H1 (cell line): Measurements from ENCODE around the gene PPP2R2D. TPM values are rescaled to one million over a fixed set of nuclear protein-coding genes. Genes with fewer than 3 reads are reported as not detected.

Source experiments
- CTCF ChIA-PET: fragments of 300-600 bp; sonication (Branson Sonifier 250); formaldehyde crosslinking; loops from one replicate; lab custom pipeline; 2021; ENCODE audit not compliant: partially characterized antibody; lab: Charles Lee
- POLR2A ChIA-PET: fragments of 300-600 bp; sonication (Branson Sonifier 250); formaldehyde crosslinking; loops from one replicate; lab custom pipeline; 2021; ENCODE audit warnings: inconsistent platforms; ENCODE audit not compliant: partially characterized antibody; lab: Charles Lee
- DNase-seq, 2 experiments: peaks; one replicate each; pipeline versions ENCODE4 v3.0.0 to v3.0.0-alpha.2; 2010 to 2022; ENCODE audit warnings: low spot score in 2 of 2, low read depth in 1 of 2, mixed read lengths in 1 of 2
- FAIRE-seq: peaks from 2 replicates; lab custom pipeline; 2011; peaks lifted over from hg19 to GRCh38; lab: Jason Lieb, UNC
- H2AFZ ChIP-seq: 2 replicates; pipeline ENCODE4 v1.8.1; 2012; ENCODE audit warnings: low read length, inconsistent platforms
- H2AK5ac ChIP-seq: 2 replicates; pipeline ENCODE4 v1.6.1; 2013; ENCODE audit warnings: low read depth, low read length
- H2BK120ac ChIP-seq: replicated peaks from 2 replicates; pipeline ENCODE3; 2013; ENCODE audit warnings: low read depth, low read length, inconsistent platforms
- H2BK12ac ChIP-seq: 2 replicates; pipeline ENCODE4 v1.6.1; 2013; ENCODE audit warnings: low read depth, low read length
- H2BK15ac ChIP-seq: 2 replicates; pipeline ENCODE4 v1.6.1; 2013; ENCODE audit warnings: low read length
- H2BK20ac ChIP-seq: 2 replicates; pipeline ENCODE4 v1.6.1; 2013; ENCODE audit warnings: low read length
- H2BK5ac ChIP-seq: 2 replicates; pipeline ENCODE4 v1.6.1; 2013; ENCODE audit warnings: low read depth, low read length
- H3K14ac ChIP-seq: 2 replicates; pipeline ENCODE4 v1.6.1; 2013; ENCODE audit warnings: inconsistent platforms; ENCODE audit not compliant: insufficient read length
- H3K18ac ChIP-seq: 2 replicates; pipeline ENCODE4 v1.6.1; 2013; ENCODE audit warnings: low read length; ENCODE audit errors: extremely low read depth
- H3K23ac ChIP-seq: 2 replicates; pipeline ENCODE4 v1.6.1; 2013; ENCODE audit warnings: inconsistent platforms; ENCODE audit not compliant: insufficient read length
- H3K23me2 ChIP-seq: 2 replicates; pipeline ENCODE4 v1.6.1; 2013; ENCODE audit warnings: low read depth, low read length
- H3K27ac ChIP-seq: 2 replicates; pipeline ENCODE4 v1.6.1; 2011; ENCODE audit warnings: low read depth, low read length, inconsistent platforms
- H3K27me3 ChIP-seq, 4 experiments: replicated peaks in 1 of 4; 1 replicate in 1 of 4; 2 replicates in 3 of 4; pipeline versions ENCODE4 v1.6.1 to v1.8.1; 2011 to 2013; ENCODE audit warnings: low read length in 3 of 4, mild to moderate bottlenecking in 3 of 4, inconsistent platforms in 2 of 4, mixed read lengths in 2 of 4, moderate library complexity in 1 of 4; ENCODE audit not compliant: control insufficient read depth in 3 of 4, insufficient read depth in 3 of 4; ENCODE audit errors: extremely low read depth in 1 of 4
- H3K36me3 ChIP-seq, 4 experiments: 2 replicates each; pipeline versions ENCODE4 v1.6.1 to v1.8.1; 2011 to 2013; ENCODE audit warnings: mild to moderate bottlenecking in 4 of 4, low read length in 3 of 4, moderate library complexity in 2 of 4, control low read depth in 1 of 4, inconsistent platforms in 1 of 4; ENCODE audit not compliant: insufficient read depth in 4 of 4, control insufficient read depth in 2 of 4
- H3K4ac ChIP-seq: replicated peaks from 2 replicates; pipeline ENCODE3; 2013; ENCODE audit warnings: low read length, low read depth, mixed read lengths, inconsistent platforms; ENCODE audit not compliant: insufficient read length
- H3K4me1 ChIP-seq, 4 experiments: replicated peaks in 1 of 4; 1 replicate in 1 of 4; 2 replicates in 3 of 4; pipeline versions ENCODE4 v1.6.1 to v1.8.1; 2011 to 2013; ENCODE audit warnings: low read length in 3 of 4, inconsistent platforms in 2 of 4, mixed read lengths in 1 of 4; ENCODE audit not compliant: insufficient read depth in 4 of 4, control insufficient read depth in 3 of 4
- H3K4me2 ChIP-seq, 2 experiments: 2 replicates each; pipeline versions ENCODE4 v1.6.1 to v1.8.1; 2011 to 2013; ENCODE audit warnings: low read depth in 2 of 2, low read length in 2 of 2, control low read depth in 1 of 2, inconsistent platforms in 1 of 2, mild to moderate bottlenecking in 1 of 2; ENCODE audit not compliant: insufficient read depth in 1 of 2
- H3K4me3 ChIP-seq, 4 experiments: fragments of 200-600, 300-600 bp in 1 of 4; sonication (generic), shearing (Covaris generic), sonication (Bioruptor Twin) in 1 of 4; 2 replicates each; pipeline versions ENCODE4 v1.5.1 to v1.8.1; 2011 to 2016; ENCODE audit warnings: low read length in 4 of 4, low read depth in 3 of 4, control low read depth in 2 of 4, inconsistent platforms in 2 of 4, mild to moderate bottlenecking in 2 of 4, mixed read lengths in 1 of 4, moderate library complexity in 1 of 4; ENCODE audit not compliant: insufficient read depth in 2 of 4; ENCODE audit errors: extremely low read depth in 1 of 4
- H3K56ac ChIP-seq: replicated peaks from 2 replicates; pipeline ENCODE3; 2013; ENCODE audit warnings: low read depth, mild to moderate bottlenecking, mixed read lengths, low read length, inconsistent platforms; ENCODE audit not compliant: insufficient read length
- H3K79me1 ChIP-seq: 2 replicates; pipeline ENCODE4 v1.6.1; 2013; ENCODE audit warnings: low read depth, low read length, control low read depth
- H3K79me2 ChIP-seq, 2 experiments: 2 replicates each; pipeline versions ENCODE4 v1.6.1 to v1.8.1; 2012 to 2013; ENCODE audit warnings: low read length in 2 of 2, mild to moderate bottlenecking in 2 of 2, inconsistent platforms in 1 of 2; ENCODE audit not compliant: insufficient read depth in 2 of 2, control insufficient read depth in 1 of 2
- H3K9ac ChIP-seq, 4 experiments: replicated peaks in 1 of 4; 1 replicate in 1 of 4; 2 replicates in 3 of 4; pipeline versions ENCODE4 v1.6.1 to v1.8.1; 2011 to 2013; ENCODE audit warnings: low read depth in 3 of 4, low read length in 3 of 4, control low read depth in 2 of 4, mild to moderate bottlenecking in 2 of 4, moderate library complexity in 2 of 4, inconsistent platforms in 1 of 4; ENCODE audit errors: extremely low read depth in 1 of 4
- H3K9me3 ChIP-seq, 2 experiments: 2 replicates each; pipeline versions ENCODE4 v1.6.1 to v1.8.1; 2012 to 2013; ENCODE audit warnings: mild to moderate bottlenecking in 2 of 2, moderate library complexity in 2 of 2, control low read depth in 1 of 2, inconsistent platforms in 1 of 2, low read depth in 1 of 2, low read length in 1 of 2, mixed read lengths in 1 of 2; ENCODE audit not compliant: insufficient read depth in 2 of 2
- H4K20me1 ChIP-seq, 2 experiments: replicated peaks in 1 of 2; 2 replicates each; pipeline versions ENCODE3 to v1.8.1; 2011 to 2013; ENCODE audit warnings: inconsistent platforms in 2 of 2, low read length in 2 of 2, mild to moderate bottlenecking in 1 of 2; ENCODE audit not compliant: insufficient read depth in 2 of 2, control insufficient read depth in 1 of 2
- H4K5ac ChIP-seq: 2 replicates; pipeline ENCODE4 v1.6.1; 2013; ENCODE audit warnings: low read length, low read depth, mixed read lengths, inconsistent platforms; ENCODE audit not compliant: insufficient read length
- H4K8ac ChIP-seq: 2 replicates; pipeline ENCODE4 v1.8.0; 2013; ENCODE audit warnings: mild to moderate bottlenecking, moderate library complexity, low read length, inconsistent platforms; ENCODE audit not compliant: insufficient read depth; ENCODE audit errors: extremely low read depth
- H4K91ac ChIP-seq: replicated peaks from 2 replicates; pipeline ENCODE3; 2013; ENCODE audit warnings: low read length, mixed read lengths, inconsistent platforms; ENCODE audit not compliant: insufficient read length
- CBX5 ChIP-seq: fragments of 300-800, 300-1000 bp; sonication (generic); IDR thresholded peaks from 2 replicates; pipeline ENCODE4 v1.7.1; 2016; ENCODE audit warnings: antibody characterized with exemption, low read length, low read depth
- CREB1 ChIP-seq: IDR thresholded peaks from 2 replicates; pipeline ENCODE4 v1.6.1; 2012; ENCODE audit warnings: inconsistent platforms
- GABPA ChIP-seq: IDR thresholded peaks from 2 replicates; pipeline ENCODE4 v1.6.1; 2011; ENCODE audit warnings: mild to moderate bottlenecking, low read length, moderate library complexity, borderline replicate concordance; ENCODE audit not compliant: insufficient read depth
- GTF2F1 ChIP-seq: IDR thresholded peaks from 2 replicates; pipeline ENCODE4 v1.6.1; 2012; ENCODE audit warnings: low read depth, low read length, improper control_type of control experiment, borderline replicate concordance
- PHF8 ChIP-seq: fragments of 200-600 bp; sonication (generic); conservative IDR thresholded peaks from 2 replicates; pipeline ENCODE4 v1.7.1; 2012; ENCODE audit warnings: low read depth, mild to moderate bottlenecking, inconsistent platforms, low read length, moderate library complexity
- ZNF274 ChIP-seq: IDR thresholded peaks from 2 replicates; pipeline ENCODE4 v1.7.0; 2012; ENCODE audit warnings: low read length, borderline replicate concordance; ENCODE audit errors: extremely low read depth
- WGBS, 2 experiments: shearing (Covaris generic) in 1 of 2; methylation state at CpG; one replicate each; pipeline versions ENCODE4 v1.1.6 to v1.1.7; 2013 to 2015; ENCODE audit warnings: low lambda C conversion rate in 2 of 2, mixed read lengths in 2 of 2, inconsistent platforms in 1 of 2, low coverage in 1 of 2, missing lambda C conversion rate in 1 of 2; ENCODE audit not compliant: insufficient replicate concordance in 2 of 2, insufficient coverage in 1 of 2, insufficient read length in 1 of 2; ENCODE audit errors: extremely low coverage in 1 of 2, missing lambda C conversion rate in 1 of 2; 5-methylcytosine and 5-hydroxymethylcytosine counted together
- polyA plus RNA-seq, 7 experiments: library from polyadenylated mRNA; depleted of rRNA in 3 of 7; stranded (reverse) in 5 of 7; unstranded in 2 of 7; fragments of >200 nt in 5 of 7; fragments of 200-250 nt in 2 of 7; gene quantifications; 1 replicate in 5 of 7; 2 replicates in 1 of 7; 4 replicates in 1 of 7; pipeline versions ENCODE4 v1.2.1 to v1.2.3, GENCODE V29; 2011 to 2013; ENCODE audit warnings: missing spikeins in 2 of 7, mixed read lengths in 2 of 7
- total RNA-seq: library from RNA; stranded (reverse); fragmentation: NEBNext Ultra II Directional; extraction: Animal tissue kit (Norgen Biotek cat#: 25700); gene quantifications from 2 replicates; pipeline ENCODE4 v1.2.1, GENCODE V29; 2021
- TF ChIP-seq, protein P1 (sequence below): IDR thresholded peaks from 2 replicates; pipeline ENCODE4 v1.6.1; 2012; ENCODE audit warnings: inconsistent platforms

PPP2R2D gene
- total and polyA plus RNA-seq, 2 of the 8 experiments (the other 6 are each of a cell fraction or from before 2014, with no cell fraction given), result 25.4 to 32.8 TPM

GRCh38 chr10:131954356-131954965 lies 53.7 kb downstream of the PPP2R2D start:
- POLR2A ChIA-PET, result no interaction called here
- no peak for FAIRE-seq
- H2BK12ac ChIP-seq, result no peak overlapping the region
- no peak overlapping the region for H3K56ac ChIP-seq
- no peaks in the 10 kb centered on the region for H3K27me3 ChIP-seq
- H3K79me2 ChIP-seq, result no peaks in the 10 kb centered on the region; a peak in 1 of 4 replicates
- H2BK120ac ChIP-seq, result no peak overlapping the region
- no peaks in the 10 kb centered on the region for H3K4me1 ChIP-seq
- H2AFZ ChIP-seq, result no peak overlapping the region
- no peak overlapping the region for H4K5ac ChIP-seq
- no peak overlapping the region for H3K18ac ChIP-seq
- H2BK15ac ChIP-seq, result no peak overlapping the region
- no peak overlapping the region for H3K4me3 ChIP-seq
- H2AK5ac ChIP-seq, result no peak overlapping the region
- no peaks in the 10 kb centered on the region for H3K23me2 ChIP-seq
- no peak overlapping the region for H3K4me2 ChIP-seq
- peaks cover 0 to 3% of the 10 kb centered on the region in 2 experiments for H4K20me1 ChIP-seq
- peaks cover 10 to 48% (median 26%) of the 10 kb centered on the region in 4 experiments for H3K36me3 ChIP-seq
- CTCF ChIA-PET, result interaction anchor here (1.9 to 2.1 kb wide), 2 partner anchors 12 to 68 kb away, joined by 7 read pairs; no protein-coding TSS in a partner anchor
- no peak overlapping the region for H3K27ac ChIP-seq
- H3K4ac ChIP-seq, result no peak overlapping the region
- no peak overlapping the region for H3K14ac ChIP-seq
- no peak overlapping the region for H4K91ac ChIP-seq
- no peak overlapping the region; the same call in 1 of the 2 replicates for H4K8ac ChIP-seq
- TF ChIP-seq GTF2F1 (no peak), ZNF274 (no peak), PHF8 (no peak), CREB1 (no peak), CBX5 (no peak), GABPA (no peak)
- TF ChIP-seq, protein P1, sequence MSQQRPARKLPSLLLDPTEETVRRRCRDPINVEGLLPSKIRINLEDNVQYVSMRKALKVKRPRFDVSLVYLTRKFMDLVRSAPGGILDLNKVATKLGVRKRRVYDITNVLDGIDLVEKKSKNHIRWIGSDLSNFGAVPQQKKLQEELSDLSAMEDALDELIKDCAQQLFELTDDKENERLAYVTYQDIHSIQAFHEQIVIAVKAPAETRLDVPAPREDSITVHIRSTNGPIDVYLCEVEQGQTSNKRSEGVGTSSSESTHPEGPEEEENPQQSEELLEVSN, result no peak
- H3K23ac ChIP-seq, result no peak overlapping the region
- H3K9me3 ChIP-seq, result peaks cover 0 to 3% of the 10 kb centered on the region in 2 experiments; a peak in 1 of 4 replicates
- H2BK20ac ChIP-seq, result no peak overlapping the region
- H3K79me1 ChIP-seq, result 0 out of 2 replicates have a peak, but pooled peaks cover 2% of the 10 kb centered on the region
- no peak overlapping the region for H3K9ac ChIP-seq
- H2BK5ac ChIP-seq, result no peak overlapping the region
- WGBS, 2 experiments, result 93% methylated on average over 20 of the region's 21 CpGs; no CpG with 5 or more reads in 1 of the 2 experiments
- no peak for DNase-seq
